Adrenal gland (tissue), 12 donors: ENCODE results near the gene SLC39A9. TPM values are rescaled to one million over a fixed set of nuclear protein-coding genes. Genes with fewer than 3 reads are reported as not detected.

Experiments
- DNase-seq, 7 donors: peaks; one replicate each; pipeline ENCODE4 v3.0.0-alpha.2; 2019 to 2020
- H3K27ac ChIP-seq, 5 donors: fragments of 200-600 bp; sonication (generic) in 4 of 5; 1 replicate in 3 of 5; 2 replicates in 2 of 5; pipeline versions ENCODE4 v1.5.1 to v1.8.0; 2016 to 2020; ENCODE audit warnings: mild to moderate bottlenecking in 1 of 5
- H3K27me3 ChIP-seq: fragments of 200-600 bp; 2 replicates; pipeline ENCODE4 v1.8.0; 2021
- H3K36me3 ChIP-seq, 2 donors: fragments of 200-600 bp; replicated peaks in 1 of 2; 1 replicate in 1 of 2; 2 replicates in 1 of 2; pipeline versions ENCODE4 v1.5.1 to v1.8.0; 2018 to 2022
- H3K4me1 ChIP-seq, 2 donors: fragments of 200-600 bp; replicated peaks in 1 of 2; 1 replicate in 1 of 2; 2 replicates in 1 of 2; pipeline versions ENCODE4 v1.5.1 to v1.8.0; 2018 to 2021
- H3K4me3 ChIP-seq, 4 donors: fragments of 200-600 bp; sonication (generic) in 3 of 4; one replicate each; pipeline ENCODE4 v1.5.1; 2016 to 2018
- H3K9me3 ChIP-seq, 3 donors: fragments of 200-600 bp; sonication (generic) in 1 of 3; replicated peaks in 1 of 3; 1 replicate in 2 of 3; 2 replicates in 1 of 3; pipeline versions ENCODE4 v1.5.1 to v1.8.0; 2016 to 2021
- POLR2A ChIP-seq, 2 donors: fragments of 450-650 bp; IDR thresholded peaks; one replicate each; pipeline ENCODE4 v1.6.1; 2017; ENCODE audit warnings: antibody characterized with exemption in 2 of 2, mild to moderate bottlenecking in 2 of 2, moderate library complexity in 1 of 2
- WGBS, 4 donors: extraction: QIAGEN DNeasy Blood & Tissue Kit in 2 of 4; methylation state at CpG; one replicate each; pipeline versions ENCODE4 v1.1.5 to v1.1.7; 2013 to 2017; 5-methylcytosine and 5-hydroxymethylcytosine counted together
- intact Hi-C, 2 donors: fragments of 100-400 bp; cut with DNase I; formaldehyde crosslinking; loops; one replicate each; pipeline versions ENCODE4 v1.14.1 to v1.15.0; 2022 to 2023
- polyA plus RNA-seq, 3 donors: library from polyadenylated mRNA; stranded (reverse); fragments of 200-250 nt in 2 of 3; fragments of 350-450 nt in 1 of 3; fragmentation: Illumina TruSeq in 1 of 3; extraction: RNeasy Lipid Tissue Mini Kit (QIAGEN cat#74804) in 1 of 3; gene quantifications; one replicate each; pipeline ENCODE4 v1.2.3, GENCODE V29; 2013 to 2014
- total RNA-seq, 9 donors: library from RNA; depleted of rRNA in 4 of 9; stranded (reverse); fragments of >200 nt in 4 of 9; fragments of 120-200 nt in 1 of 9; fragmentation: NEBNext Ultra II Directional in 1 of 9; extraction: Animal tissue kit (Norgen Biotek cat#: 25700) in 1 of 9; gene quantifications; one replicate each; pipeline versions ENCODE4 v1.1.0 to v1.2.4, GENCODE V29; 2013 to 2023
- TF ChIP-seq, protein P1 (sequence below), 6 experiments: fragments of 450-650 bp in 4 of 6; fragments of 200-600 bp in 2 of 6; sonication (generic) in 1 of 6; IDR thresholded peaks; 1 replicate in 5 of 6; 2 replicates in 1 of 6; pipeline versions ENCODE4 v1.5.1 to v1.8.0; 2016 to 2021; ENCODE audit warnings: antibody characterized with exemption in 6 of 6, mild to moderate bottlenecking in 2 of 6, moderate library complexity in 1 of 6
- donor health status: healthy with polysubstance abuse.
- donor health status: Bipolar disorder and iron deficiency.
- donor health status: DM: yes; HTN: yes; CAD: no.
- donor health status: DM: no; HTN: no; CAD: no.
- donor health status: DM: no; HTN: no; CAD: no.
- donor health status: DM: yes; HTN: yes; CAD: no.

The SLC39A9 gene
- total and polyA plus RNA-seq, 12 donors: 17.7 to 130 (median 72.5) TPM

DNA sequence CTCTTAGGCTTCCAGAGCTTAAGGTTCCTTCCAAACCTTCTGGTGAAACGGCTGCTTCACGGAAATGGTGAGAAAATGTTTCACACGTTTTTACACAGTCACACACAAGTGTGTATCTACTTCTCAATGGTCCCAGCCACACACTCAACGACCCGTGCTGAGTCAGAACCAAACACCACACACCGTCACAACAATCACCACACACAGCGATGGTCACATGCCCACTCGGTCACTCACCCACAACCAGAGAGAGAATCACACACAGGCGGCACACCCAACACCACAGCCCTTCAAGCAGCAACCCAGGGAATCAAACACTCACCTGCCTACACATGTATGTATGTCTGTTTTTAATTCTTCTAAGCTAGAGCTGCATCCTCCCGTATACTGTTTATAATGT, 73.4 kb downstream of the SLC39A9 start:
- Histone ChIP-seq H3K4me3 (no peak overlapping the region), H3K27ac (no peak overlapping the region), H3K4me1 (no peaks in the 10 kb centered on the region), H3K36me3 (no peaks in the 10 kb centered on the region), H3K27me3 (no peaks in the 10 kb centered on the region), H3K9me3 (no peaks in the 10 kb centered on the region)
- 79 to 90% (median 86%) methylated on average over 10 of the region's 10 CpGs for WGBS, 4 donors
- no peak for DNase-seq
- intact Hi-C loops: no loop called here
- TF ChIP-seq, protein P1, sequence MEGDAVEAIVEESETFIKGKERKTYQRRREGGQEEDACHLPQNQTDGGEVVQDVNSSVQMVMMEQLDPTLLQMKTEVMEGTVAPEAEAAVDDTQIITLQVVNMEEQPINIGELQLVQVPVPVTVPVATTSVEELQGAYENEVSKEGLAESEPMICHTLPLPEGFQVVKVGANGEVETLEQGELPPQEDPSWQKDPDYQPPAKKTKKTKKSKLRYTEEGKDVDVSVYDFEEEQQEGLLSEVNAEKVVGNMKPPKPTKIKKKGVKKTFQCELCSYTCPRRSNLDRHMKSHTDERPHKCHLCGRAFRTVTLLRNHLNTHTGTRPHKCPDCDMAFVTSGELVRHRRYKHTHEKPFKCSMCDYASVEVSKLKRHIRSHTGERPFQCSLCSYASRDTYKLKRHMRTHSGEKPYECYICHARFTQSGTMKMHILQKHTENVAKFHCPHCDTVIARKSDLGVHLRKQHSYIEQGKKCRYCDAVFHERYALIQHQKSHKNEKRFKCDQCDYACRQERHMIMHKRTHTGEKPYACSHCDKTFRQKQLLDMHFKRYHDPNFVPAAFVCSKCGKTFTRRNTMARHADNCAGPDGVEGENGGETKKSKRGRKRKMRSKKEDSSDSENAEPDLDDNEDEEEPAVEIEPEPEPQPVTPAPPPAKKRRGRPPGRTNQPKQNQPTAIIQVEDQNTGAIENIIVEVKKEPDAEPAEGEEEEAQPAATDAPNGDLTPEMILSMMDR (IDR thresholded peaks at IDR 0.05): no peak
- TF ChIP-seq POLR2A (IDR thresholded peaks at IDR 0.05): no peak

DNA sequence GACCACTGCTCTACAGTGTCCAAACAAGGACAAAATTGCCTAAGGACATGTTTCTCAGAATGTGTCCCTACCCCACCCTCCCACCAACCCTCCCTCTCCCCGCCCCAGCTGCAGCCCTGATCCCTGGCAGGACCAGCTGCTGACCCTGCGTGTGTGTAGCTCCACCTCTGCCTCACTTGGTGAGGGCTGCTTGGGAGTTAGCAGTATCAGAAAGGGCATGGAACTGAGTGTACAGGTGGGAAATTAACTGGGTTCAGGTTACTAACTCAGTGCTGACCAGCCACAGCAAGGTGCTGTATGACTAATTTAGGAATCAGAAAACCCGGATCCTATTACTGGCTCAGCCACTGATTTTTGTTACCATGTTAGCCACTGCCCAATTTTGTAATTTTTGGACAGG, 74.8 kb downstream of the SLC39A9 start:
- Histone ChIP-seq H3K36me3 (no peaks in the 10 kb centered on the region), H3K27me3 (no peaks in the 10 kb centered on the region), H3K9me3 (no peaks in the 10 kb centered on the region), H3K4me3 (no peak overlapping the region), H3K4me1 (no peaks in the 10 kb centered on the region), H3K27ac (no peak overlapping the region)
- intact Hi-C loops: no loop called here
- TF ChIP-seq, protein P1 (IDR thresholded peaks at IDR 0.05): no peak
- no peak for TF ChIP-seq POLR2A (IDR thresholded peaks at IDR 0.05)
- DNase-seq: no peak
- WGBS, 4 donors: 67 to 88% (median 79%) methylated on average over 3 of the region's 3 CpGs

DNA sequence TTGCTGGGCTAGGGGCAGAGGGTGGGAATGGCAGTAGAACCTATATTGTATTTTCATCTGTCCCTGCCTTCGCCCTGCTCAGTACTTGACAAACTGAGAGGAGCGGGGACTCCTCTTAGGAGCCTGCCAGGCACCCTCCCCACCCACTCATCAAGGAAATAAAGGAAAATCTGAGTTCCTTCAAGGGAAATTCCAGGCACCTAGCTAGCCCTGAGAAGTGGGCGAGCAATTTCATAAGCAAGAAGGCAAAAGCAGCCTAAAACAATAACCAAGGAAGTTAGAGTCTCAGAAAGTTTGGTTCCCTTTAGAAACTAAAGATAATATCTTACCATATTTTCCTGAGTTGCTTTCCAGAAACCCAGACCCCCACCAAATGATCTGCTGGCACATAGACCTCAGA, 75.5 kb downstream of the SLC39A9 start:
- H3K4me1 ChIP-seq: no peaks in the 10 kb centered on the region
- no peak overlapping the region for H3K27ac ChIP-seq
- DNase-seq: no peak
- WGBS, 4 donors: 90 to 98% (median 95%) methylated on average over 3 of the region's 3 CpGs
- no peaks in the 10 kb centered on the region for H3K36me3 ChIP-seq
- intact Hi-C loops: no loop called here
- H3K27me3 ChIP-seq: no peaks in the 10 kb centered on the region
- H3K9me3 ChIP-seq: no peaks in the 10 kb centered on the region
- no peak overlapping the region for H3K4me3 ChIP-seq
- no peak for TF ChIP-seq POLR2A (IDR thresholded peaks at IDR 0.05)
- TF ChIP-seq, protein P1 (IDR thresholded peaks at IDR 0.05): no peak

DNA sequence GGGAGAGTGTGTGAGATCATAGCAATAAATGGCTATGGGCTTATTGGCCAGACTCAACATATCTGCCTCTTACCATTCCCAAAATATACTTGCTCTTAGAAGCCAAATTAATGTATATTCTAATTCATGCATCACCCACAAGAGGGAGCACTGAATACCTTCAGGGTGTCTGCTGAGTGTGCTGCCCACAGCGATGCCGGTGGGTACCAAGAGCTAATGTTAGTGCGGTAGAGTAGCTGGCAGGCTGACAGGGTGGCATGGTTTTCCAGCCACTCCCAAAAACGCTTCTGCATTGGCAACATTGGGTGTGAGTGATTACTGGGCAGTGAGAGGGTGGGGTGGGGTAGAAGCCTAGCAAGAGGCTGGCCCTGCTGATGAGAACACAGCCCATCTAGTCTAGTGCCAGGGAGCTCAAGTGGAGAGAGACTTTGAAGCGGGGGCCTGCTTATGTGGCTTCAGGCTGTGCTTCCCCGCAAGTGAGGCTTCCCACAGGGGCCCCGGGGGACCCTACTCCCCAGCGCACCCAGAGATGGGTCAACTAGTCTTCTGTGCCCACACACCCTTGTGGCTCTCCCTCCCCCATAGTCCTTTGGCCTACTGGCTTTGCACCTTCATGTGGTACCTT, 76.8 kb downstream of the SLC39A9 start:
- 53 to 82% (median 79%) methylated on average over 5 to 8 of the region's 8 CpGs for WGBS, 4 donors
- intact Hi-C loops: no loop called here

More for the DNA sequence above, 76.8 kb downstream of the SLC39A9 start:
- TF ChIP-seq, protein P1 (IDR thresholded peaks at IDR 0.05): no peak
- no peak for TF ChIP-seq POLR2A (IDR thresholded peaks at IDR 0.05)
- no peaks in the 10 kb centered on the region for H3K36me3 ChIP-seq
- no peak for DNase-seq
- no peak overlapping the region for H3K4me3 ChIP-seq
- no peak overlapping the region for H3K27ac ChIP-seq
- no peaks in the 10 kb centered on the region for H3K27me3 ChIP-seq
- H3K4me1 ChIP-seq: no peaks in the 10 kb centered on the region
- no peaks in the 10 kb centered on the region for H3K9me3 ChIP-seq
